ENCODE results near the gene SLC51A. TPM values are rescaled to one million over a fixed set of nuclear protein-coding genes. Genes with fewer than 3 reads are reported as not detected.
"Not testable (repeated sequence)": the region's sequence is repeated elsewhere in the genome, so short reads cannot be mapped to it uniquely, and the experiment has no call there.

The SLC51A gene
- total RNA-seq, 6 donors from 2014 or later, result 0.89 to 3.2 (median 1.1) TPM

GRCh38 chr3:196203846-196204245 lies 12.5 kb upstream of the SLC51A start:
- H3K27ac ChIP-seq, result no peak overlapping the region
- H3K4me3 ChIP-seq, result no peak overlapping the region
- H3K4me1 ChIP-seq, result peaks cover 4 to 11% (median 7%) of the 10 kb centered on the region in 4 donors
- DNase-seq (no peak), ATAC-seq (ENCODE audit: low FRiP score in 2 of 2) (no peak)
- H3K36me3 ChIP-seq, result no peaks in the 10 kb centered on the region
- TF ChIP-seq POLR2A (IDR thresholded peaks at IDR 0.05) (no peak), EP300 (IDR thresholded peaks at IDR 0.05) (no peak), POLR2AphosphoS5 (IDR thresholded peaks at IDR 0.05) (no peak)
- TF ChIP-seq, protein P1, sequence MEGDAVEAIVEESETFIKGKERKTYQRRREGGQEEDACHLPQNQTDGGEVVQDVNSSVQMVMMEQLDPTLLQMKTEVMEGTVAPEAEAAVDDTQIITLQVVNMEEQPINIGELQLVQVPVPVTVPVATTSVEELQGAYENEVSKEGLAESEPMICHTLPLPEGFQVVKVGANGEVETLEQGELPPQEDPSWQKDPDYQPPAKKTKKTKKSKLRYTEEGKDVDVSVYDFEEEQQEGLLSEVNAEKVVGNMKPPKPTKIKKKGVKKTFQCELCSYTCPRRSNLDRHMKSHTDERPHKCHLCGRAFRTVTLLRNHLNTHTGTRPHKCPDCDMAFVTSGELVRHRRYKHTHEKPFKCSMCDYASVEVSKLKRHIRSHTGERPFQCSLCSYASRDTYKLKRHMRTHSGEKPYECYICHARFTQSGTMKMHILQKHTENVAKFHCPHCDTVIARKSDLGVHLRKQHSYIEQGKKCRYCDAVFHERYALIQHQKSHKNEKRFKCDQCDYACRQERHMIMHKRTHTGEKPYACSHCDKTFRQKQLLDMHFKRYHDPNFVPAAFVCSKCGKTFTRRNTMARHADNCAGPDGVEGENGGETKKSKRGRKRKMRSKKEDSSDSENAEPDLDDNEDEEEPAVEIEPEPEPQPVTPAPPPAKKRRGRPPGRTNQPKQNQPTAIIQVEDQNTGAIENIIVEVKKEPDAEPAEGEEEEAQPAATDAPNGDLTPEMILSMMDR (IDR thresholded peaks at IDR 0.05), result no peak
- H3K27me3 ChIP-seq, result no peaks in the 10 kb centered on the region
- WGBS, 2 donors, result 70 to 79% methylated on average over 3 of the region's 3 CpGs
- H3K9me3 ChIP-seq, result no peaks in the 10 kb centered on the region

DNA sequence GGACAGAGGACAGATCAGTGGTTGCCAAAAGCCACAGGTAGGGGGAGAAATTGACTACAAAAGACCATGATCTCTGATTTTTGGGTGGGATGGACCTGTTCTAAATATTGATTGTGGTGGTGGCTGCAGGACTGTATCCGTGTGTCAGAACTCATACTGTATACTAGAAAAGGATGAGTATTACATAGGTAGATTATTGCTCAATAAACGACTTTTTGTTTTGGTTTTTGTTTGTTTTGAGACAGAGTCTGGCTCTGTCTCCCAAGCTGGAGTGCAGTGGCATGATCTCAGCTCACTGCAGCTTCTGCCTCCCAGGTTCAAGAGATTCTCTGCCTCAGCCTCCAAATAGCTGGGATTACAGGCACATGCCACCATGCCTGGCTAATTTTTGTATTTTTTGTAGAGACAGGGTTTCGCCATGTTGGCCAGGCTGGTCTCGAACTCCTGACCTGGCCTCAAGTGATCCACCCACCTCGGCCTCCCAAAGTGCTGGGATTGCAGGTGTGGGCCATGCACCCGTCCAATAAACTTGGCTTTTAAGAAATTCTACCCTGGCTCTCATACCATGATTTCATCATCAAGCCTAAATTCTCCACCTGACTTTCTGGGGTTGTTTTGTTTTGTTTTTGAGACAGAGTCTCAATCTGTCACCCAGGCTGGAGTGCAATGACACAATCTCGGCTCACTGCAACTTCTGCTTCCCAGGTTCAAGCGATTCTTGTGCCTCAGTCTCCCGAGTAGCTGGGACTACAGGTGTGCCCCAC lies 10.7 kb upstream of the SLC51A start:
- 85% methylated on average over 9 of the region's 9 CpGs for WGBS, 2 donors
- ATAC-seq (ENCODE audit: low FRiP score in 2 of 2); H3K27me3 ChIP-seq; H3K4me3 ChIP-seq; H3K27ac ChIP-seq; H3K36me3 ChIP-seq; DNase-seq; H3K9me3 ChIP-seq: not testable (repeated sequence)
- peaks cover 4 to 11% (median 7%) of the 10 kb centered on the region in 4 donors for H3K4me1 ChIP-seq

DNA sequence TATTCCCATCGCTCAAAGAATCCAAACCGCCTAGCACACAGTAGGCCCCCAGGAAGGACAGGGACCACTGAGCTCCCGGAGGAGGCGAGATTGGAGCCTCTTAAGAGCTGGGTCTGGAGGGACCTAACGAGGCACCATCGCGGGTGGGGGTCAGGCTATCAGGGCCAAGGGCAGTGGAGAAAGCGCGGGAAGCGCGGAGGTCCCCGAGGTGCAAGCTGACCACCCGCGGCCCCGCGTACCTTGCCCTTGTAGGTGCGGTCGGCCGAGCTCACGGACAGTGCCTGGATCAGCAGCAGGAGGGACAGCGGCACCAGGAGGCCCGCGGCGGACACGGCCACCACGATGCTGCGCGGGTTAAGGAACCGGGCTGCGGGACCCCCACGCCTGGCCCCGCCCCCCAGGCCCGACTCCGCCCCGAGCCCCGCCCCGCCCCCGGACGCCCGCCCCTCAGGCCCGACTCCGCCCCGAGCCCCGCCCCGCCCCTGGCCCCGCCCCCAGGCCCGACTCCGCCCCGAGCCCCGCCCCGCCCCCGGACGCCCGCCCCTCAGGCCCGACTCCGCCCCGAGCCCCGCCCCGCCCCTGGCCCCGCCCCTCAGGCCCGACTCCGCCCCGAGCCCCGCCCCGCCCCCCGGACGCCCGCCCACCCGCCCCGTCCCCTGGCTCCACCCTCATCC lies 9.0 kb upstream of the SLC51A start:
- Histone ChIP-seq H3K36me3 (no peaks in the 10 kb centered on the region), H3K27ac (peak overlapping the region in 1 of 4 donors; percentile 2), H3K4me1 (peaks cover 4 to 10% (median 7%) of the 10 kb centered on the region in 4 donors), H3K4me3 (peak overlapping the region in 3 of 4 donors; percentile 37 to 53 (median 50)), H3K9me3 (no peaks in the 10 kb centered on the region), H3K27me3 (no peaks in the 10 kb centered on the region)
- no peak for ATAC-seq (ENCODE audit: low FRiP score in 2 of 2)
- TF ChIP-seq EP300 (IDR thresholded peaks at IDR 0.05) (no peak), POLR2A (IDR thresholded peaks at IDR 0.05) (no peak), POLR2AphosphoS5 (IDR thresholded peaks at IDR 0.05) (no peak)
- TF ChIP-seq, protein P1 (IDR thresholded peaks at IDR 0.05), result no peak
- 25 to 42% methylated on average over 7 to 25 of the region's 70 CpGs for WGBS, 2 donors
- peak in 1 of 2 donors; percentile 88 for DNase-seq

DNA sequence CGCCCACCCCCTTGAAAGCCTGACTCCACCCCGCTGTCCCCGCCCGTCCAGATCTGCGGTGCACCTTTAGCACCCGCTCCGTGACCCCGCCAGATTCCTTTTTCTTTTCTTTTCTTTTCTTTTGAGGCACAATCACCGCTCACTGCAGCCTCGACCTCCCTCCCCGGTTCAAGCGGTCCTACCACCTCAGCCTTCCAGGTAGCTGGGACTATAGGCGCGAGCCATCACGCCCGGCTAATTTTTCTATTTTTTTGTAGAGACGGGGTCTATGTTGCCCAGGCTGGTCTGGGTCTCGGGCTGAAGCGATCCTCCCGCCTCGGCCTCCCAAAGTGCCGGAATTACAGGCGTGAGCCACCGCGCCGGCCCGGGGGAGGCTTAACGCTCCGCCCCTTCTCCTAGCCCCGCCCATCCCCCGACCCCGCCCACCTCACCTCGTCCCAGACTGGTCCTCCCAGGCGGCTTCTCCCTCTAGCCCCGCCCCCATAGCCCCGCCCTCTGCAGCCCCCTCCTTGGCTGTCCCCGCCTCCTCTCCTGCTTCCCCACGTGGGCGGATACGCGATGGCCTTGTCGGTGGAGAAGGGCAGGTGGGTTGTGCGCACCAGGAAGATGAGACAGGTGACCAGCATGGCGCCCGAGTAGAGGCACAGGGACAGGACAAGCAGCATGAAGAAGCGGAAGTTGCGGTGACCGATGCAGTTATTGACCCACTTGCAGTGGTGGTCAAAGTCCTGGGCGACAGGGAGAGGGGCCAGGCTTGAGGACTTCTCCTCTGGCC lies 8.3 kb upstream of the SLC51A start:
- Histone ChIP-seq H3K27ac (peak overlapping the region in 2 of 4 donors; percentile 15 to 49), H3K27me3 (no peaks in the 10 kb centered on the region), H3K4me3 (peak overlapping the region; percentile 22 to 53 (median 44)), H3K36me3 (no peaks in the 10 kb centered on the region), H3K4me1 (peaks cover 4 to 10% (median 6%) of the 10 kb centered on the region in 4 donors), H3K9me3 (no peaks in the 10 kb centered on the region)
- WGBS, 2 donors, result 39 to 50% methylated on average over 34 to 39 of the region's 49 CpGs
- TF ChIP-seq, protein P1 (IDR thresholded peaks at IDR 0.05), result no peak
- TF ChIP-seq POLR2A (IDR thresholded peaks at IDR 0.05), result no peak
- DNase-seq, result peak; percentile 49 to 89
- ATAC-seq (ENCODE audit: low FRiP score in 2 of 2), result peak; percentile 69 to 77
